H1 (cell line): ENCODE data around the gene NEURL1B. TPM values are rescaled to one million over a fixed set of nuclear protein-coding genes. Genes with fewer than 3 reads are reported as not detected.

Experiments used
- ATF3 ChIP-seq: IDR thresholded peaks from 2 replicates; pipeline ENCODE4 v1.6.1; 2011; ENCODE audit warnings: low read depth, mild to moderate bottlenecking, low read length; ENCODE audit not compliant: insufficient read depth
- CEBPB ChIP-seq: IDR thresholded peaks from 2 replicates; pipeline ENCODE4 v1.6.1; 2012; ENCODE audit warnings: low read depth, low read length
- JUN ChIP-seq: IDR thresholded peaks from 2 replicates; pipeline ENCODE4 v1.6.1; 2011; ENCODE audit warnings: low read depth, mild to moderate bottlenecking, improper control_type of control experiment, low read length
- NRF1 ChIP-seq: IDR thresholded peaks from 2 replicates; pipeline ENCODE4 v1.6.1; 2011; ENCODE audit warnings: mild to moderate bottlenecking, low read depth, low read length, improper control_type of control experiment
- RBBP5 ChIP-seq: IDR thresholded peaks from 2 replicates; pipeline ENCODE4 v1.7.1; 2012; ENCODE audit warnings: low read depth, mild to moderate bottlenecking, inconsistent platforms, low read length, moderate library complexity, borderline replicate concordance
- RNF2 ChIP-seq: fragments of 200-900, 300-1000 bp; sonication (generic); IDR thresholded peaks from 2 replicates; pipeline ENCODE4 v1.7.1; 2016; ENCODE audit warnings: borderline replicate concordance, low read depth, mild to moderate bottlenecking, antibody characterized with exemption, low read length; ENCODE audit not compliant: poor library complexity, severe bottlenecking; ENCODE audit errors: missing control alignments
- USF2 ChIP-seq: IDR thresholded peaks from 2 replicates; pipeline ENCODE4 v1.6.1; 2011; ENCODE audit warnings: low read length, improper control_type of control experiment
- ZNF274 ChIP-seq: IDR thresholded peaks from 2 replicates; pipeline ENCODE4 v1.7.0; 2012; ENCODE audit warnings: low read length, borderline replicate concordance; ENCODE audit errors: extremely low read depth
- polyA plus RNA-seq, 7 experiments: library from polyadenylated mRNA; depleted of rRNA in 3 of 7; stranded (reverse) in 5 of 7; unstranded in 2 of 7; fragments of >200 nt in 5 of 7; fragments of 200-250 nt in 2 of 7; gene quantifications; 1 replicate in 5 of 7; 2 replicates in 1 of 7; 4 replicates in 1 of 7; pipeline versions ENCODE4 v1.2.1 to v1.2.3, GENCODE V29; 2011 to 2013; ENCODE audit warnings: missing spikeins in 2 of 7, mixed read lengths in 2 of 7
- total RNA-seq: library from RNA; stranded (reverse); fragmentation: NEBNext Ultra II Directional; extraction: Animal tissue kit (Norgen Biotek cat#: 25700); gene quantifications from 2 replicates; pipeline ENCODE4 v1.2.1, GENCODE V29; 2021

NEURL1B gene
- total and polyA plus RNA-seq, 2 of the 8 experiments (the other 6 are each of a cell fraction or from before 2014, with no cell fraction given) = 3.3 to 6.1 TPM

GRCh38 chr5:172718527-172719114 is 77.6 kb downstream of the NEURL1B start (continued):
- no peak for TF ChIP-seq USF2
- no peak for TF ChIP-seq JUN
- TF ChIP-seq CEBPB = no peak
- no peak for TF ChIP-seq ATF3
- TF ChIP-seq RBBP5 = no peak
- no peak for TF ChIP-seq ZNF274
- TF ChIP-seq NRF1 = no peak
- TF ChIP-seq RNF2 = no peak
